NCI-H345 treated with DMSO at 0.1 percent for 48 hours (cell line): ENCODE results near the gene KLHL10.

Source experiments
- DNase-seq: peaks from one replicate; lab custom pipeline; 2025; ENCODE audit not compliant: unreplicated experiment; lab: John Stamatoyannopoulos, UW

KLHL10 gene

DNA sequence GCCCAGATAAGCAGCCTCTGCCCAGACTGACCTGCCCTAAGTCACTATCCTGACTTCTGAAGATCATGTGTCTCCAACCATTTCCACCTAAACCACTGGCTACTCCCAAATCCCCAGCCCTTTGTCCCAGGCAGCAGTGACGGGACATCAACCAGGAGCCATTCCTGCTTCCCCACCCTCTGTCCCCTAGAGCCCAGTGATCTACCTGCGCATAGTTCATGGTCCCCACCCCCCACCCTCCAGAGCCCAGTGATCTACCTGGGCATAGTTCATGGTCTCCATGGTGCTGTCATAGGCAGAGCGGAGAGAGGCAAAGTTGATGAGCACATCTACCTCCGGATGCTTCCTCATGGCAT, 54.4 kb downstream of the KLHL10 start:
- no peak for DNase-seq

DNA sequence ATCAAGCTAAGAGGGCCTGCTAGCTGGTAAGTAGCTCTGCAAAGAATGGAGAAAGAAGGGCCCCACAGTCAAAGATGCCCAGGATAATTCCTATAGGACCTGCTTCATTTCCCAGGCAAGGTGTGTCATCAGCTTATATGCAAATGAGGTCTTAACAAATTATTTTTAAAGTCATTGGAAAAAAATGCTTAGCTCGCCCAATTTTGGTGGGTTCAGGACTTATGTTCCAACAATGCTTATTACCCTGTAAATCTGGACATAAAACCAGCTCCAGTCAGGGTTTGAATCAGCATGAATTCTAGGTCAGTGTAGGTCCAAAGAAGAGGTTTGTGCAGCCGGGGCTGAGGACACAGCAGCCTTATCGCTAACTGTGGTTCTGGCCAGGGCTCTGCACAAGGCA, 55.8 kb downstream of the KLHL10 start:
- no peak for DNase-seq

DNA sequence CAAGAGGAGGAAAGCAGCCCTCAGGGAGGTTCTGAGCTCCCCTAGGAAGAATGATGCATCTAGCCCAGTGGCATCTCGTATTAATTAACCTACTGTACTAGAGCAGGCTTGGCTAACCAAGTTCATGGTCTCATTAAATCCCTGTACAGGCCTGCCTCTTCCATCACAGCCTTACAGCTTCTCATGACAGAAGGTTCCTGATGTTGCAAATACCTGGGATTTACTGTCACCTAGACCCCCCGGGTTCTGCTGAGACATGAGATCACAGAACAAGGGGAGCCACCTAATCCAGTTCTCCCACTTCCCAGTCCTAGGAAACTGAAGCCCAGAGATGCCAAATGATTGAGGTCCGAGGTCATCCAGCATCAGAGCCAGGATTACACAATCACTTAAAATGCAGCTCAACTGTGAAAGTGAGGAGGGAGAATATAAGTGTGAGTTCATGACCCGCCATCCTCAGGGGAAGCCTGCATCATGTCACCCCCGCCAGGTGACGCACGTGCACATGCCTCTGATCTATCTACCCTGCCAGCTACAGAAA, 57.2 kb downstream of the KLHL10 start:
- DNase-seq, result no peak

DNA sequence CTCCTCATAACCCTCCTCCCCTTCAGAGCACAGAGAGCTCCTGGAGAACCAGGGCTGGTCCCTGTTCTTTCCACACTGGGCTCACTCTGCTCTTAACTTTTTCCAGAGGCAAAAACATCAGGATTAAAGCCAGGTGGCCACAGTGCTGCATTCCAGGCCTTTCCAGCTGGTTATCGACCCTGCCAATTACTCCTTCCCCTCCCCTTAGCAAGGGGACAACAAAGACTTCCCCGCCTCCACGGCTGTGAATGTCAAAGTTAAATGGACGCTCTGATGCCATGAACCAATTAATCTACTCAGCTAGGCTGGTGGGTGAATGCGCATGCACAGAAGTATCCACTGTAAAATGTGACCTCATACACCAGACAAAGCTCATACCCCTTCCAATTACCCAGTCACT, 58.0 kb downstream of the KLHL10 start:
- no peak for DNase-seq

DNA sequence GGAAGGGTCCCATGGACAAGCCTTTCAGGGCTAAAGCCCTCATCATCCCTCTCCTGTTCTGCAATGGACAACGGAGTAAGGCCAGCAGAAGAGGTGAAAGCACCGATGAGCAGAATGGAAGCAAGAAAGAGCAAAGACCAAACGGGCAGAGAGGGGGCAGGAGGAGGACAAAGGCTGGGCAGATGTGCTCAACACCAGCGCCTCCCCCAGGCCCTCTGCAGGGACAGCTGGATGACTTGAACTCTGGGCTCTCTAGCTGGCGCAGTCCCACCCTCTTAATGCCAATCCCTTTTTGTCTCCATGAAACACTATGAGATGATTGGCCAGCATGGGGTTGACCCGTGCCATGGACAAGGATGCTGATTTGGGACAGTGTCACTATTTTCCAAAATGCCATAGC, 59.1 kb downstream of the KLHL10 start:
- no peak for DNase-seq
